Measurements from ENCODE around the gene CAMK2N1. TPM values are rescaled to one million over a fixed set of nuclear protein-coding genes. Genes with fewer than 3 reads are reported as not detected.

CAMK2N1 gene
- total and polyA plus RNA-seq, 2 of the 13 experiments (the other 11 are each of a cell fraction or from before 2014, with no cell fraction given) = 38.0 to 38.6 TPM

GRCh38 chr1:20483833-20484518, 2.0 kb downstream of the CAMK2N1 start (continued):
- TF ChIP-seq ZBTB38 (CRISPR knock-in tag; IDR thresholded peaks at IDR 0.05) (no peak), ERF (CRISPR knock-in tag; IDR thresholded peaks at IDR 0.05) (no peak), SAP130 (CRISPR knock-in tag; IDR thresholded peaks at IDR 0.05; ENCODE audit: low read depth) (peak; percentile 49), NFYC (CRISPR knock-in tag; IDR thresholded peaks at IDR 0.05) (no peak), ZBTB10 (CRISPR knock-in tag; IDR thresholded peaks at IDR 0.05; ENCODE audit: borderline replicate concordance) (no peak), MATR3 (CRISPR knock-in tag; IDR thresholded peaks at IDR 0.05) (no peak), CBFB (CRISPR knock-in tag; IDR thresholded peaks at IDR 0.05) (no peak), GATAD1 (CRISPR knock-in tag; IDR thresholded peaks at IDR 0.05) (no peak), PATZ1 (CRISPR knock-in tag; IDR thresholded peaks at IDR 0.05) (peak; percentile 86), IRF9 (CRISPR knock-in tag; IDR thresholded peaks at IDR 0.05; ENCODE audit: borderline replicate concordance) (no peak), ATM (IDR thresholded peaks at IDR 0.05; ENCODE audit: borderline replicate concordance) (no peak), NRL (CRISPR knock-in tag; IDR thresholded peaks at IDR 0.05; ENCODE audit: borderline replicate concordance) (no peak), KAT8 (CRISPR knock-in tag; IDR thresholded peaks at IDR 0.05) (no peak), SMAD1 (CRISPR knock-in tag; IDR thresholded peaks at IDR 0.05; ENCODE audit: borderline replicate concordance, low read depth) (no peak), EEA1 (CRISPR knock-in tag; IDR thresholded peaks at IDR 0.05; ENCODE audit: borderline replicate concordance) (no peak), IRF2 (CRISPR knock-in tag; IDR thresholded peaks at IDR 0.05) (0 out of 2 replicates have a peak, but pooled peaks have one; percentile 11), ZNF770 (CRISPR knock-in tag; IDR thresholded peaks at IDR 0.05) (no peak), ZNF792 (CRISPR knock-in tag; IDR thresholded peaks at IDR 0.05) (no peak), ZNF691 (CRISPR knock-in tag; IDR thresholded peaks at IDR 0.05; ENCODE audit: borderline replicate concordance, low read depth) (peak; percentile 69; the same call in 1 of the 2 replicates), ZNF275 (CRISPR knock-in tag; IDR thresholded peaks at IDR 0.05; ENCODE audit: borderline replicate concordance) (peak; percentile 11; the same call in 1 of the 2 replicates)
